Measurements from ENCODE around the gene DDX18.

- TF ChIP-seq, protein P1, sequence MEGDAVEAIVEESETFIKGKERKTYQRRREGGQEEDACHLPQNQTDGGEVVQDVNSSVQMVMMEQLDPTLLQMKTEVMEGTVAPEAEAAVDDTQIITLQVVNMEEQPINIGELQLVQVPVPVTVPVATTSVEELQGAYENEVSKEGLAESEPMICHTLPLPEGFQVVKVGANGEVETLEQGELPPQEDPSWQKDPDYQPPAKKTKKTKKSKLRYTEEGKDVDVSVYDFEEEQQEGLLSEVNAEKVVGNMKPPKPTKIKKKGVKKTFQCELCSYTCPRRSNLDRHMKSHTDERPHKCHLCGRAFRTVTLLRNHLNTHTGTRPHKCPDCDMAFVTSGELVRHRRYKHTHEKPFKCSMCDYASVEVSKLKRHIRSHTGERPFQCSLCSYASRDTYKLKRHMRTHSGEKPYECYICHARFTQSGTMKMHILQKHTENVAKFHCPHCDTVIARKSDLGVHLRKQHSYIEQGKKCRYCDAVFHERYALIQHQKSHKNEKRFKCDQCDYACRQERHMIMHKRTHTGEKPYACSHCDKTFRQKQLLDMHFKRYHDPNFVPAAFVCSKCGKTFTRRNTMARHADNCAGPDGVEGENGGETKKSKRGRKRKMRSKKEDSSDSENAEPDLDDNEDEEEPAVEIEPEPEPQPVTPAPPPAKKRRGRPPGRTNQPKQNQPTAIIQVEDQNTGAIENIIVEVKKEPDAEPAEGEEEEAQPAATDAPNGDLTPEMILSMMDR (conservative IDR thresholded peaks at IDR 0.05; ENCODE audit: low read depth, low read length): no peak
- TF ChIP-seq RCOR1 (IDR thresholded peaks at IDR 0.05; ENCODE audit: insufficient replicate concordance, low read length) (no peak), POLR2A (IDR thresholded peaks at IDR 0.05; ENCODE audit: low read depth, low read length) (no peak)
Observed at GRCh38 chr2:117851969-117852368, 37.5 kb downstream of the DDX18 start.
